Suppressor macrophage treated with lipopolysaccharide for 4 hours (primary cell): Measurements from ENCODE around the gene KLF2.
"Not testable (repeated sequence)": the region's sequence is repeated elsewhere in the genome, so short reads cannot be mapped to it uniquely, and the experiment has no call there.

ENCODE experiments used
- DNase-seq: peaks from one replicate; pipeline ENCODE4 v3.0.0-alpha.2; 2020

Gene KLF2

DNA sequence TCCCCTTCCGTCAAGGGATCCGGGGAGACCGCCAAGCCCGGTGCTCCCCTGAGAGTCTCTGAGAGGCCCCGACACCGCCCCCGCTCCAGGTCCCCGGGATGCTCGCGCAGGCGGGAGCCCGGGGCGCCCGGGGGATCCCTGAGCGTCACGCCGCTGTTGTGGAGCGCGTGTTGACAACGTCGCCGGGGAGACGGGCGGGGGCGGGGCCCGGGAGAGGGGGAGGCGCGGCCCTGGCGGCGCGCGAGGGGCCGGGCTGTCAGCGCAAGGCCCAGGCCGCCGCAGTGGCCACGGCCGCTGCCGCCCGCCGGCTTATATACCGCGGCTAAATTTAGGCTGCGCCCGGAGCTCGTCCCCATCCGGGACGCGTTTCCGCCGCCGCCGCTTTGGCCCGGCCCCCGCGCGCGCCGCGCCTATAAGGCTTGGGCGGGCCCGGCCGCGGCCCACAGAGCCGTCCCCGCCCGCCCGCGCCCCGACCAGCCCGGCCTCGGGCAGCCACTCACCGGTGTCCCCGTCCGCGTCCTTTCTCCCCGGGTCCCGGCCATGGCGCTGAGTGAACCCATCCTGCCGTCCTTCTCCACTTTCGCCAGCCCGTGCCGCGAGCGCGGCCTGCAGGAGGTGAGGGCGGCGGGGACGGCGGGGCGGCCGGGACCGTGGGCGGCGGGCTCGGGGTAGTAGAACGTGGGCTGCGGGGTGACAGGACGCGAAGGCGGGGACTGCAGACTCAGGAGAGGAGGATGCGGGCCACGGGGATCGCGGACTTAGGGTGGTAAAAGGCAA is at the start of gene KLF2:
TSS of gene KLF2 (plus strand) at position 443 of the 777 bp plus-strand sequence. CDS start at position 541, 98 bp downstream.
- DNase-seq, result peak; percentile 96

DNA sequence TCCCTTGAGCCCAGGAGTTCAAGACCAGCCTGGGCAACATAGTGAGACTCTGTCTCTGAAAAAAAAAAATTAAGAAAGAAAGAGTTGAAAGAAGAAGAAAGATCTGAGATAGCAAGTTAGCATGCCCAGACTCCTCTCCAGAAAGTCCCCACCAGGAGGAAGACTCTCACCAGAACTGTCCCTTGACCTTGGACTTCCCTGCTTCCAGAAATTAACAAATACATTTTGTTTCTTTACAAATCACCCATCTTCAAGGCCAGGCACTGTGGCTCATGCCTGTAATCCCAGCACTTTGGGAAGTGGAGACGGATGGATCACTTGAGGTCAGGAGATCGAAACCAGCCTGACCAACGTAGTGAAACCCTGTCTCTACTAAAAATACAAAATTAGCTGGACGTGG is 44.3 kb upstream of the KLF2 start:
- DNase-seq, result no peak

DNA sequence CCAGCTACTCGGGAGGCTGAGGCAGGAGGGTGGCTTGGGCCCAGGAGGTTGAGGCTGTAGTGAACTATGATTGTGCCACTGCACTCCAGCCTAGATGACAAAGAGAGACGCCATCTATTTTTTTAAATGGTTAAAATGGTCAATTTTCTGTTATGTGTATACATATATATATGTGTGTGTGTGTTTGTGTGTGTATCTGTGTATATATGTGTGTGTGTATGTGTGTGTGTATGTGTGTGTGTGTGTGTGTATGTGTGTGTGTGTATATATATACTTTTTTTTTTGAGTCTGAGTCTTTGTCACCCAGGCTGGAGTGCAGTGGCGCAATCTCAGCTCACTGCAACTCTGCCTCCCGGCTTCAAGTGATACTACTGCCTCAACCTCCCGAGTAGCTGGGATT is 42.9 kb upstream of the KLF2 start:
- no peak for DNase-seq

DNA sequence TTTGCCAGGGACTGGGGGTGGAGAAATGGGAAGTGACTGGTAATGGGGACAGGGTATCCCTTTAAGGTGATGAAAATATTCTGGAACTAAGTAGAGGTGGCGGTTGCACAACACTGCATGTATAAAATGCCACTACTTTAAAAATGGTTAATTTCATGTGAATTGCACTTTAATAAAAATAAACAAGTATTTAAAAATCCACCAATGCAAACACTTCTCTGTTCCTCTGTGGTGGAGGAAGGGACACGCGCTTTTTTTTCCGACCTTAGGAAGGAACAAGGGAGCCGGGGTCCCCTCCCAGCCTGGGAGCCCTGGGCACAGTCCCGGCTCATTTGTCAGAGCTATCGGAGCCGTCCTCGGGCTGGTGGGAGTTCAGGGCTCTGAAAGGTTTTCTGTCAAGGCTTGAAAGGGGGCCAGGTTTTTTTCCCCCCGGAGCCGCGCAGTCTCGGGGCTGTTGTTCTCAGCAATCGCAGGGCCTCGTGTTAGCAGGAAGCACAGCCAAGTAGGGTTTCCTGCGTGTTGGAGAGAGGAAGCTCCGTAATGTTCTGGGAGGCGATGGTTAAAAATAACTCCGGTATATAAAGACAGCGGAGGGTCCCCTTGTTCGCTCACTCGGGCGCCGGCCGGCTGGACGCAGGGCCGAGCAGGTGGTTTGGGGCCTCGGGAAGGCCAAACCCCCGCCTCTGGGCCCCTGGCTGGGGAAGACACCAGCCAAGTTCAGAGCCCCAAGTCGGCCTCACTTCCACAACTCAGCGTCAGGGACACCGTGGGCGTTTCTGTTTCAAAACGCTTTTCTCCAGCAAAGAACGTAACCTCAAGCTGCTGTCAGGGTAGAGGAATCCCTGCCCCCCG is 41.2 kb upstream of the KLF2 start:
- peak; percentile 88 for DNase-seq

DNA sequence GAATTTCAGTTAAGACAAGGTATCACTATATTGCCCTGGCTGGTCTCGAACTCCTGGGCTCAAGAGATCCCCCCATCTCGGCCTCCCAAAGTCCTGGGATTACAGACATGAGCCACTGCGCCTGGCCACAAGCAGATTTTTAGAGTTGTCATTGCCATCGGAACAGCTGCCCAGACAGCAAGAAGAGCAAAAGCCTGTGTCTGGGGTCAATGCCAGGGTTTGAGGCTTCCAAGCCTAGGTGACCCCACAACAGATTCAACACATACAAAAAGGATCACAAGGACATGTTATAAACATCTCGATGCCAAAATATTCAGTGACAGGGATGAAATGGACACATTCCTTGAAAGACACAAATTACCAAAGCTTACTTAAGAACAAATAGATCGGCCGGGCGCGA is 40.1 kb upstream of the KLF2 start:
- no peak for DNase-seq

DNA sequence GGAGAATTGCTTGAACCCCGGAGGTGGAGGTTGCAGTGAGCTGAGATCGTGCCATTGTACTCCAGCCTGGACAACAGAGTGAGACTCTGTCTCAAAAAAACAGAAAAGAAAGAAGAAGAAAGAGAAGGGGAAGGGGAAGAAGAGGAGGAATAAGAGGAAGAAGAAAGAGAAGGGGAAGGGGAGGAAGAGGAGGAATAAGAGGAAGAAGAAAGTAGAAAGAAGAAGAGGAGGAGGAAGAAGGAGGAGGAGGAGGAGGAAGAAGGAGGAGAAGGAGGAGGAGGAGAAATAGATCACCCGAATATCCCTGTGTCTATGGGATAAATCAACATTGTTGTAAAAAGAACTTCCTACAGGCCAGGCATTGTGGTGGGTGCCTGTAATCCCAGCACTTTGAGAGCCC is 39.5 kb upstream of the KLF2 start:
- DNase-seq, result not testable (repeated sequence)

DNA sequence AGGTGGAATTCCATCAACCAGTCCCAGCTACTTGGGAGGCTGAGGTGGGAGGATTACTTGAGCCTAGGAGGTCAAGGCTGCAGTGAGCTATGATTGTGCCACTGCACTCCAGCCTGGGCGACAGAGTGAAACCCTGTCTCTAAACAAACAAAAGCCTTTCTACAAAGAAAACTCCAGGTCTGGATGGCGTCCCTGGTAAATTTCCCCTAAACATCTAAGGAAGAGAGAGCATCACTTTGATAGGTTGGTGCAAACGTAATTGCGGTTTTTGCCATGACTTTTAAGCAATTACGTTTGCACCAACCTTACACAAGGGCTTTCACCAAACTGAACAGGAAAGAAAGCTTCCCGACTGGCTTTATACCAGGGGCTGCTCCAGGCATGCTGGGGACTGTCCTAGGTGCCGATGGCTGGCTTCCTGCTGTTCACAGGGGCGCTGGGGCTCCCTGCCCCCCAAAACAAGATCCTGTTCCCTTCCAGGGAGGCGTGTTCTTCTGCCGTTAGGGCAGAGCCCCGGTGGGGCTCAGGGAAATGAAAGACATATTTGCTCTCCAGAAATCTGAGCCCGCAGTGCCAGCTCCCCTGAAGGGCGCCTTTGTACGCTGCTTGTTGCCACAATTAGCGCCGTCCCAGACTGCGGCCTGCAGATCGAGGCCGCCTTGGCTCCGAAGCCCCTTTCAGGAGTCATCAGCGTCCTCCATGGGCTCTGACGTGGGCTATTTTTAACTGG is 38.7 kb upstream of the KLF2 start:
- peak; percentile 63 for DNase-seq

DNA sequence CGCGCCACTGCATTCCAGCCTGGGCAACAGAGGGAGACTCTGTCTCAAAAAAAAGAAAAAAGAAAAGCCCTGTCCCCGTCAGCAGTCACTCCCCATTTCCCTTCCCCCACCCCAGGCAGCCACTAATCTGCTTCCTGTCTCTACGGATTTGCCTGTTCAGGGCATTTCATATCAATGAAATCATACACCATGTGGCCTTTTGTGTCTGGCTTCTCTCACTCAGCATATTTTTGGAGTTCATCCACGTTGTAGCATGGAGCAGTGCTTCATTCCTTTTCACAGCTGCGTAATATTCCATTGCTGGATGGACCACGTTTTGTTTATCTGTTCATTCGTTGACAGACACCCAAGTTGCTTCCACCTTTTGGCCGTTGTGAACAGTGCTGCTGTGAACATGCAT is 36.1 kb upstream of the KLF2 start:
- no peak for DNase-seq

DNA sequence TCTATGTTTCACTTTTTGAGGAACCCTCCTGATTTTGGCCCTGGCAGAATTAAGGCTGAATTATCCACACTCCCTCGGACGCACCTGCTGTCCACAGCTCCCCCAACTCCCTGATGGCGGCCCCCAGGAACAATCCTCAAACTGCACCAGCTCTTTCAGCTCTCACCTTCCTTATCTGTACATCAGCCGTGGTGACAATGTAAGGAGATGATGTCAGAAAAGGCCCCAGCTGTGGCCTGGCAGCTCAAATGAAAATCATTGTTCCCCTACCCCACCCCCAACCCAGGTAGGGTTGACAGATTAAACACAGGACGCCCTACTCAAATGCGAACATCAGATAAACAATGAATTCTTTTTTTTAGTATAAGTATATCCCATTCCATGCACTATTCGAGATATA is 35.0 kb upstream of the KLF2 start:
- no peak for DNase-seq

DNA sequence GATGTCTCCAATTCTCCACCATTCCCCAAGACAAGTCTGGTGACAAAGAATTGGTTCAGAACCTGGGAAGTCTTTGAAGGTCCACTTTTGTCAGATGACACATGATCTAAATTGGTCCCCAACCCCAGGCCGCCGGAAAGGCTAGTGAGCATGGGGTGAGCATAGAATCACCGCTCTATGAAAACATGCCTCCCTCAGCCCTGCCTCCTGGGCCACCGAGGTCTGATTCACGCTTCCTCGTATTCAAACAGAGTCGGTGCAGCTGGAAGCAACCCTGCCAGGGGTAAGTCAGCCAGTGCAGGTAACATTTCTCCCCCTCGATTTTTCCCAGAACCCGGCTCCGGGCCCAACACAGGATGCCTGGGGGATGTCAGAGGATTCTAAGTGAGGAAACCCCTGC is 33.9 kb upstream of the KLF2 start:
- no peak for DNase-seq

DNA sequence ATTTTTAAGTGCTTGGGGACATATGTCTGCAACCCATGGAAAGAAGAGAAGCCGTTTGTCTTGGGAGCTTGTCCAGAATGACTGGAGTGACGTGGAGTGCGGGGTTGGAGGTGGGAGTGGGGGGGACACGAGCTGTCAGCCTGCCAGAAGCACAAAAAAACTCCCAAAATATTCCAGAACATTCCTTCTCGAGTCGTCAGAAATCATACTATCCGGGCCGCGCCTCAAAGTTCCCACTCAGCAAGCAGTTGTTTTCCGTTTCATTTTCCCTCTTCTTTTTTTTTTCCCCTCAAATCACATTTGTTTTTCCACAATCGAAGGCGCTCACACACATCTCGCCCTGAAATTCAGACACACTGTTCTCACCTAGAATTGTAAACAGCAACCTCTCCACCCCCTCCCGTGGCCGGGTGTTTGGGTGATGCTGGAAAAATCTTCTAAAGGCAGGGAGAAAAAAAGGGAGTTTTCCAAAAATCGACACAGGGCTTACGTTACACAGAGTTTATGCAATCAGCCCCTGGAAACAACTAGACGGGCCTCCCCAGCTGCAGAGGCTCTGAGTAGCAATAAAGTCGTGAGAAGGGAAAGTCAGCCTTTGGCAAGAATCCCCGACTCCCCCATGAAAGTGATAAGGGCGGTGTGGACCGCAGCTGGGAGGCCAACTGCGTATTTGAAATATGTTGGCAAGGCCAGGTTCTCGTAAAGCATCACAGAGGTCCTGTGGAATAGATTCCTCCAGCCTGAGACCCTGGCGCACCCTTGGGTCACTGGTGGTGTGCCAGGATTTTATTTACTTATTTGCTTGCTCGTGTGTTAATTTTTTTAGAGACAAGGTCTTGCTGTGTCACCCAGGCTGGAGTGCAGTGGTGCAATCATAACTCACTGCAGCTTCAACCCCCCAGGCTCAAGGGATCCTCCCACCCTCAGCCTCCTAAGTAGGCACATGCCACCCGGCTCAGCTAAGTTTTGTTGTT is 31.2 kb upstream of the KLF2 start:
- DNase-seq, result peak; percentile 84

DNA sequence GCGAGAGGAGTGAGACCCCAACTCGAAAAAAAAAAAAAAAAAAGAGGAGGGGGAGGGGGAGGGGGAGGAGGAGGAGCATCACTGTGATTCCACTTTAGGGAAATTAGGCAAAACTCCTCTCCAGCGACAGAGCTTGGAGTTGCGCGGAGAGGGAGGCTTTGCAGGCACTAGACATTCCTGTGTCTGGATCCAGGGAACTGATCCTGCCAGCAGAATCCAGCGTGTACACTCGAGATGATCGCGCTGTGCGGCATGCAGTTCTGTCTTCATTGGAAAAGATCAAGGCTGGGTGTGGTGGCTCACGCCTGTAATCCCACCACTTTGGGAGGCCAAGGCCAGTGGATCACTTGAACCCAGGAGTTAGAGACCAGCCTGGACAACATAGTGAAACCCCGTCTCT is 29.6 kb upstream of the KLF2 start:
- DNase-seq, result no peak

DNA sequence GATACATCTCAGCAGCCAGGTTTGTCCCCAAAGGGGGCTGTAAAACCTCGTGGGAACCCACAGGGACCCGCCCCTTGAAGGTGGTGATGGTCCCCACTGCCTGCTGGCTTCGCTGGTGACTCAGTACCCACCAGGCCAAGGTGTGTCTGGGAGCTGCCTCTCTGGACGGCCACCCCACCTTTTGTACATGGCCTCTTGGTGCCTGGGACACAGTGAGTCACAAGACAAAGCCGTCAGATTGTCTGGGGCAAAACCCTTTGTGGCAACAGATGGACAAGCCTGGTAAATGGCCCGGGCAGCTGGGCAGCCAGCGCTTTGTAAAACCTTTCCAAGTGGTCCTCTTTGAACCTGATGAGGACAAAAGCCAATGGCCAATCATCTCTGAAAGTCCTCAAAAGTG is 27.9 kb upstream of the KLF2 start:
- no peak for DNase-seq

DNA sequence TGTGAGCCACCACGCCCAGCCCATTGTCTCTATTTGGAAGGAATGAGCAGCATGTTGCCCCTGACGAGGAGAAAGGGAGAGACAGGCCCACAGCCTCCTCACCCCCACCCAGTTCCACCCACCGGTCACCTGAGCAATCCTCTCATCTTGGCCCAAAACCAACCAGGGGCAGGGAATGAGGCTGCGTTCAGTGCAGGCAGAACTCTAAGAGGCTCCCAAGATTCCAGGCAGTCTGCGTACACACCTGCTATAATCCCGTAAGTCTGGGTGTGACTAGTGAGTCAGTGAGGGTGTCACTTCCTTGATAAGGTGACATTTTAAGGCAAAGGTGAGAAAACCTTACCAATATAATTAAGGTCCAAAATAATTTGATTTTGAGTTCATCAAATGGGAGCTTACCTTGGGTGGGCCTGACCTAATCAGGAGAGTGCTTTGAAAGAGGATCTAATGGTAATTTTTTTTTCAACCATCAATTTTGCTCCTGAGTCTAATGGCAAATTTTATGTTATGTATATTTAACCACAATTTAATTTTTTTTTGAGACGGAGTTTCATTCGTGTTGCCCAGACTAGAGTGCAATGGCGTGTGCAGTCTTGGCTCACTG is 26.9 kb upstream of the KLF2 start:
- no peak for DNase-seq

DNA sequence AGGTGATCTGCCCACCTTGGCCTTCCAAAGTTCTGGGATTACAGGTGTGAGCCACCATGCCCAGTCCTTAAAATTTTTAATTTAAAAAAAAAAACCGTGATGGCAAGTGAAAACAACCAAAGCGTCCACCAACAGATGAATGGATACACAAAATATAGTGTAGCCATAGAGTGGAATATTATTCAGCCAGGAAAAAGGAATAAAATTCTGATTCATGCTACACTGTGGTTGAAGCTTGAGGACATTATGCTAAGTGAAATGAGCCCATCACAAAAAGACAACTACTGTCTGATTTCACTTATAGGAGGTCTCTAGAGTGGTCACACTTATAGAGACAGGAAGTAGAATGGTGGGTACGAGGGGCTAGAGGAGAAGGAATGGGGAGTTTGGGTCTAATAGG is 26.3 kb upstream of the KLF2 start:
- no peak for DNase-seq

DNA sequence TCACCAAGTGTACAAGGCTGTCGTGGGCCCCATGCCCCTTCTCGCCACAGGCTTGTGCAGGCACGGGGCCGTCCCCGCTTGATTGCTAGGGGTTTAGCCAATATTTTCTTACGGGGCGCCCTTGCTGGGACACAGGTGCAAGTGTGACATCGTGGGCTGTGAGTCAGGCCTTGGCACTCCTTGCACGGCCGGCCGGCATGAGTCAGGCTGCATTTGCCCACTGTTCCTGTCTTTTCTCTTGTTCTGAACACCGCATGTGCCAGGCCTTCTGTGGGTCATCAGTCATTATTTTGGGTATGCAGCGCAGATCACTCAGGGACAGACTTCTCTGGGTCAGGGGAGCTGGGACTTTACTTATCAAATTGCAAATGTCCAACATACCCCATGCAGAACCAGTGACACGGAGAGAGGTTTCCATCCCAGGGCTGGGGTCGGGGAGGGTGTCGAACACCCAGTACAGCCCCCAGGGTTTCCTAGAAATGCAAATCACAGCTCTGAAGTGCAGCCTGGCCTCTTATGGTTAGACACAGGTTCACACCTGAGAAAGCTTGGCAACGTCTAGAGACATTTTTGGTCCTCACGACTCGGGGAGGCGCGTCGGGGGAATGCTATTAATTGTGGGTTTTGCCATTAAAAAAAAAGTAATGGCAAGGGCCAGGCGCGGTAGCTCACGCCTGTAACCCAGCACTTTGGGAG is 22.5 kb upstream of the KLF2 start:
- no peak for DNase-seq

DNA sequence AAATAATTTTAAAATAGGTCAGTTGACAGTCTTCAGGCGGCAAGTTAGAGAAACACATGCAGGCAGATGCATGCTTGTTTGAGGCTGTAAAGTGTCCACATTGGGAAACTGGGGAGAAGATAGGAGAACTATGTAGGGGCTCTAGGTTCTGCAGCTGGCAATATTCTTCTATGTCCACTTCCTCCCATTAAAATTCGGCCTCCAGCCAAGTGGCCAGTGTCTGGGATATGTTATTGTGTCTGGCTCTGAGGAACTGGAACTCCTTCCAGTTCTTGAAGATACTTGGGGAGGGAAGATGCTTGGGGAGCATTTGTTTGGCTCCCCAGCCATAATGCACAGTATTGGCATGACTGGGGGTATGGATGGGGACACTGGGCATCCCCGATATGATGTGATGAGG is 20.9 kb upstream of the KLF2 start:
- DNase-seq, result no peak

DNA sequence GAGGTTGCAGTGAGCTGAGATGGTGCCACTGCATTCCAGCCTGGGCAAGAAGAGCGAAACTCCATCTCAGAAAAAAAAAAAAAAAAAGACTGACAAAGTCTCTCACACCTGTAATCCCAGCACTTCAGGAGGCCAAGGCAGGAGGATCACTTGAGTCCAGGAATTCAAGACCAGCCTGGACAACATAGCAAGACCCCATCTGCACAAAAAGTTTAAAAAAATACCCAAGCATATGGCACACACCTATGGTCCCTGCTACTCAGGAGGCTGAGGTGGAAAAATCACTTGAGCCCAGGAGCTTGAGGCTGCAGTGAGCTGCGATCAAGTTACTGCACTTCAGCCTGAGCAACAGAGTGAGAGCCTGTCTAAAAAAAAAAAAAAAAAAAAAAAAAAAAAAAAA is 20.1 kb upstream of the KLF2 start:
- not testable (repeated sequence) for DNase-seq

DNA sequence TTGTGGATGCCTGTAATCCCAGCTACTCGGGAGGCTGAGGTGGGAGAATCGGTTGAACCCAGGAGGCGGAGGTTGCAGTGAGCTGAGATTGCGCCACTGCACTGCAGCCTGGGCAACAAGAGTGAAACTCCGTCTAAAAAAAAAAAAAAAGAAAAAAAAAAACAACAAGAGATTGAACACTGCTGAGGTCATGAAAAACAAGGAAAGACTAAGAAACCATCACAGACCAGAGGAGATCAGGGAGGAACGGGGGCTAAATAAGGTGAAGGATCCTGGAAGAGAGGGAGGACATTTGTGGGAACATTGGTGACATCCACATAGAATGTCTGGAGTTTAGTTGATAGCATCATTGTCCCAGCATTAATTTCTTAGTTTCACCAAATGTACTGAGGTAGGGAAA is 19.6 kb upstream of the KLF2 start:
- not testable (repeated sequence) for DNase-seq

DNA sequence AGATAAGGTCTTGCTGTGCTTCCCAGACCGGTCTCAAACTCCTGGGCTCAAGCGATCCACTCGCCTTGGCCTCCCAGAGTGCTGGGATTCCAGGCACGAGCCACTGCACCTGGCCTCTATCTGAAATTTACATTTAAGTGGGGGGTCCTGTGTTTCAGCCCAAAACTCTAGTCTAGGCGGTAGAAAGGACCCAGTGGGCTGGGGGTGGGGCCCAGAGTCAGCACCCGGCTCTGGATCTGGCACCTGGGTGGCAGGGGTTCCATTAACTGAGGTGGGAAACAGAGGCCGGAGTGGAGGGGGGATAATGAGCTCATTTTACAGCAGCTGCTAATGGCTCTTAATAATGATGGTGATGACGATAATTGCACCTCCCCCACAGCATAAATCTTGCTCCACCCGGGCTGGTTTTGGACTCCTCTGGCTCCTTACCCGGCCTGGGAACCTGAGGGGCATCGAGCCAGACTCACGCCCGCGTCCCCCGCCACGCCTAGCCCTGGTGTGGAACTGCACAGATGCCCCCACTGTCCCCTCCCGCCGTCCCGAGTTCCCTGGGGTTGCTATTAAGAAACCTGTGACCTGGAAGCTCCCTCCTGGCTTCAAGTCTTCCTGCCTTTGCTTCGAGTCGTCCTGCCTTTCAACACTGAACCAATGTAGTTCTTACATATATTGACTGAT is 17.8 kb upstream of the KLF2 start:
- DNase-seq, result no peak

DNA sequence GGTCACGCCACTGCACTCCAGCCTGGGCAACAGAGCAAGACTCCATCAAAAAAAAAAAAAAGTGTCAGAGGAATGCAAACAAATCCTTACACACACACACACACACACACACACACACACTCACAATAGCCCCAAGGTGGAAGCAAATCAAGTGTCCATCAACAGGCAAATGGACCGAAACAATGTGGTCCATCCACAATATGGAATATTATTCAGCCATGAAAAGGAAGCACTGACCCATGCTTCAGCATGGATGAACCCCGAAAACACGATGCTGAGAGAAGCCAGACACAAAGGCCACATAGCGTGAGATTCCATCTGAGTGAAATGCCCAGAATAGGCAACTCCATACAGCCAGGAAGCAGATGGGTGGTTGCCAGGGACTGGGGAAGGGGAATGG is 16.5 kb upstream of the KLF2 start:
- no peak for DNase-seq
